Measurements from ENCODE around the gene NTNG1. TPM values are rescaled to one million over a fixed set of nuclear protein-coding genes. Genes with fewer than 3 reads are reported as not detected.

Gene NTNG1
- total RNA-seq, 6 donors from 2014 or later = 1.5 to 11.5 (median 6.8) TPM

DNA sequence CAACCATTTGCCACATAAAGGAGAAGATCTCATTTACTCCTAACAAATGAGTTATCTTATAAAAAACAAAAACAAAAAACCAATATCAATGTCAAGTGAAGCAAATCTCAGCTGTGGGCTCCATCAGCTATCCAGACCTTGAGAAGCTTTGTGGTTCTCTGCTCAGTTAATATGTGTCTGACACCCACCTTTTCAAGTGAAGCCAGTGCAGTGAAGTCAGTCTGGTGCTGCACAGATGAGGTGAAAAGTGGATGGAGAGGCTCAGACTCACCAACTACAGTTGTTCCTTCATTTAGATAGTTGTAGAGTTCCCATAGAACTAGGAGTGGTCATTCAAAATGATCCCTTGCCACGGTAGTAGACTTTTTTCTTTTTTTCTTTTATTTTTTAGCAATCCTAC lies 106.8 kb downstream of the NTNG1 start:
- Histone ChIP-seq H3K4me3 (no peak overlapping the region), H3K36me3 (no peaks in the 10 kb centered on the region), H3K4me1 (no peaks in the 10 kb centered on the region), H3K27me3 (no peaks in the 10 kb centered on the region), H3K27ac (no peak overlapping the region), H3K9me3 (no peaks in the 10 kb centered on the region)
- WGBS, 2 donors = 83 to 93% methylated on average over 1 of the region's 1 CpG
- no peak for ATAC-seq (ENCODE audit: low FRiP score in 2 of 2)
- TF ChIP-seq, protein P1, sequence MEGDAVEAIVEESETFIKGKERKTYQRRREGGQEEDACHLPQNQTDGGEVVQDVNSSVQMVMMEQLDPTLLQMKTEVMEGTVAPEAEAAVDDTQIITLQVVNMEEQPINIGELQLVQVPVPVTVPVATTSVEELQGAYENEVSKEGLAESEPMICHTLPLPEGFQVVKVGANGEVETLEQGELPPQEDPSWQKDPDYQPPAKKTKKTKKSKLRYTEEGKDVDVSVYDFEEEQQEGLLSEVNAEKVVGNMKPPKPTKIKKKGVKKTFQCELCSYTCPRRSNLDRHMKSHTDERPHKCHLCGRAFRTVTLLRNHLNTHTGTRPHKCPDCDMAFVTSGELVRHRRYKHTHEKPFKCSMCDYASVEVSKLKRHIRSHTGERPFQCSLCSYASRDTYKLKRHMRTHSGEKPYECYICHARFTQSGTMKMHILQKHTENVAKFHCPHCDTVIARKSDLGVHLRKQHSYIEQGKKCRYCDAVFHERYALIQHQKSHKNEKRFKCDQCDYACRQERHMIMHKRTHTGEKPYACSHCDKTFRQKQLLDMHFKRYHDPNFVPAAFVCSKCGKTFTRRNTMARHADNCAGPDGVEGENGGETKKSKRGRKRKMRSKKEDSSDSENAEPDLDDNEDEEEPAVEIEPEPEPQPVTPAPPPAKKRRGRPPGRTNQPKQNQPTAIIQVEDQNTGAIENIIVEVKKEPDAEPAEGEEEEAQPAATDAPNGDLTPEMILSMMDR (IDR thresholded peaks at IDR 0.05) = no peak
- TF ChIP-seq POLR2A (IDR thresholded peaks at IDR 0.05) = no peak
- no peak for TF ChIP-seq POLR2AphosphoS5 (IDR thresholded peaks at IDR 0.05)
- no peak for TF ChIP-seq EP300 (IDR thresholded peaks at IDR 0.05)
- DNase-seq = no peak

DNA sequence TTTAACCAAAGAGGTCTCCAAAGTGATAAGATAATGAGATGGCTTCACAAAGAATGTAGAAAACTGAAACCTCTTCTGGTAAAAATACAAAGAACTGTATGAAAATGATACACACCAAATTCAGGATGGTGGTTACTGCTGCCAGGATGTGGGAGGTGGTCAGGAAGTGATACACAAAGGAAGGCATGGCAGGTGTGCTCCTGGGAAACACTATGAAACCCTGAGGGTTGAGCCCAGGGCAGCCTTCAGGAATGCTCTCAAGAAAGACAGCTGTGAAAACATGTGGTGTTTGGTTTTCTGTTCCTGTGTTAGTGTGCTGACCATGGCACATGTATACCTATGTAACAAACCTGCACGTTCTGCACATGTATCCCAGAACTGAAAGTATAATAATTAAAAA lies 109.3 kb downstream of the NTNG1 start:
- Histone ChIP-seq H3K27ac (no peak overlapping the region), H3K9me3 (no peaks in the 10 kb centered on the region), H3K36me3 (no peaks in the 10 kb centered on the region), H3K4me3 (no peak overlapping the region), H3K4me1 (no peaks in the 10 kb centered on the region), H3K27me3 (no peaks in the 10 kb centered on the region)
- 27 to 55% methylated on average over 1 of the region's 1 CpG for WGBS, 2 donors
- no peak for DNase-seq
- no peak for ATAC-seq (ENCODE audit: low FRiP score in 2 of 2)
- TF ChIP-seq POLR2A (IDR thresholded peaks at IDR 0.05) = no peak
- TF ChIP-seq, protein P1 (IDR thresholded peaks at IDR 0.05) = no peak
- no peak for TF ChIP-seq EP300 (IDR thresholded peaks at IDR 0.05)
- TF ChIP-seq POLR2AphosphoS5 (IDR thresholded peaks at IDR 0.05) = no peak

DNA sequence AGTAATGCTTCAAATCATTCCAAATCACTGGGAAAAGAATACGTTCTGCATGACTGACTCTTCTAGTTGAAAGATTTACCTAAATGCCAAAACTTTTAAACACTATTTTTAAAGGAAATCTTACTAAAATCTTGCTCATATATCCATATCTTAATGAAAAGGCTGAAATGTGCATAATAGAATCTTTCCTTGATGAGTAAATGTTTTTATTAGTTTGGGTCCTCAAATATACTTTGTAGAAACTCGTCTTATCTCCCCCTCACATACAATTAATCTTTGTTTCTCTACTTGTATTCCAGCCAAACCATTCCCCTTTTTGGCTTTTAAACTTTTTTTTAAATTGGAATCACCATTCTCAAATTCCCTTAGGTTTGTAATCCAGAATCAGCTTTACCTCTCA lies 110.2 kb downstream of the NTNG1 start:
- ATAC-seq (ENCODE audit: low FRiP score in 2 of 2) = no peak
- DNase-seq = no peak
- WGBS, 2 donors = 74 to 77% methylated on average over 2 of the region's 2 CpGs
- Histone ChIP-seq H3K27ac (no peak overlapping the region), H3K36me3 (no peaks in the 10 kb centered on the region), H3K4me3 (no peak overlapping the region), H3K9me3 (no peaks in the 10 kb centered on the region), H3K27me3 (no peaks in the 10 kb centered on the region), H3K4me1 (no peaks in the 10 kb centered on the region)
- TF ChIP-seq POLR2A (IDR thresholded peaks at IDR 0.05) = no peak

DNA sequence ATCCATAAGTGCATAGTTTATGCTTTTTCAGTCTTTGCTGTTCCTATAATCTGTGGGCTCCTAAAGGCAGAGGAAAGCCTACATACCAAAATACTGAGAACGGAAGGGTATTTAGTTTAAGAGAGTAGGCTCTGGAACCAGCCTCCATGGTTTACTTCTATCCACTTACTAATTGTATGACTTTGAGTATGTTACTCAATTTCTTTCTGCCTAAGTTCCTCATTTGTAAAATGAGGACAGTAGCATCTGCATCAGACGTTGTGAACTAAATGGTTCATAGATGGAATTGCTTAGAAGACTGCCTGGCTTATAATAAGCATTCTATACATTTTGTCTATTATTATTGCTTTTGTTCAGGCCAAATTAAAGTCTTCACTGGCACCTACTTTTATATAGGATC lies 111.0 kb downstream of the NTNG1 start:
- Histone ChIP-seq H3K36me3 (no peaks in the 10 kb centered on the region), H3K27me3 (no peaks in the 10 kb centered on the region), H3K27ac (no peak overlapping the region), H3K9me3 (no peaks in the 10 kb centered on the region), H3K4me3 (no peak overlapping the region), H3K4me1 (no peaks in the 10 kb centered on the region)
- DNase-seq (no peak), ATAC-seq (ENCODE audit: low FRiP score in 2 of 2) (no peak)
- 76 to 83% methylated on average over 2 of the region's 2 CpGs for WGBS, 2 donors
- no peak for TF ChIP-seq POLR2AphosphoS5 (IDR thresholded peaks at IDR 0.05)

DNA sequence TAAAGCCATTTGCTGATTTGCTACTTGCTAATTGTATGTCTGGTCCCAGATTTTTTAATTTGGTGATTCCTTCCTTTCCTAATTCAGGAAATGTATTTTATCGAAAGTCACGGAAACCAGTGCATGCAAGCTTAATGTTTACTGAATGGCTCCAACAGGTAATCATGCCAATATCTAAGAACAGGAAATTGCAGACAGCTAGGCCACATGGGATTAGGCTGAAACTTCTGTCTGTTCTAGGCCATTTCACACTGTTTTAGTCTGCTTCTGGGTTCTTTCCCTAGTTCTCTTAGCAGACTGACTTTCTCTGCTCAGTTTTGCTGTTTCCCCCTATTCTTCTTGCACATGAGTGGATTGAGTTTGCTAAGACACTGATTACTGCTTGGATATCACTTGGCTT lies 111.4 kb downstream of the NTNG1 start:
- ATAC-seq (ENCODE audit: low FRiP score in 2 of 2) (no peak), DNase-seq (no peak)
- Histone ChIP-seq H3K9me3 (no peaks in the 10 kb centered on the region), H3K4me1 (no peaks in the 10 kb centered on the region), H3K36me3 (no peaks in the 10 kb centered on the region), H3K27ac (no peak overlapping the region), H3K4me3 (no peak overlapping the region), H3K27me3 (no peaks in the 10 kb centered on the region)
- TF ChIP-seq POLR2A (IDR thresholded peaks at IDR 0.05) = no peak
- TF ChIP-seq POLR2AphosphoS5 (IDR thresholded peaks at IDR 0.05) = no peak
- TF ChIP-seq, protein P1 (IDR thresholded peaks at IDR 0.05) = no peak
- no peak for TF ChIP-seq EP300 (IDR thresholded peaks at IDR 0.05)
- WGBS, 2 donors = 74 to 82% methylated on average over 2 of the region's 2 CpGs

DNA sequence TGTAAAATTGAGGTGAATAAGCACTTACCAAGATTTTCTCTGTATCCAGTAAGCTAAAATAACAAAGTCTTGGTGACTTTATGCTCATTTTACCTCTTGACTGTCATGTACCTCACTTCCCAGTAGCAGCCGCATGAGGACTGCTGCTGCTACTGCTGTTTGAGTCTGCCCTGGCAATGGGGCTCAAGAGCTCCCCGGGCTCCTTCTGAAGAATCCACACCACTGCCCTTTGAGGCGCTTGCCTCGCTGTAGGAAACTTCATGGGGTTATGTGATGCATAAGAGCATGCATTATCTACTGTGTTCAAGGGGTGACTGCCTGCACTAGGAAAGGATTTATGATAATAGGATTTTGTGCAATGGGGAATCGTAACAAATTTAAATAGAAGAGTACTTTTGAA lies 113.5 kb downstream of the NTNG1 start:
- no peak for DNase-seq
- no peaks in the 10 kb centered on the region for H3K36me3 ChIP-seq
- 90% methylated on average over 5 of the region's 5 CpGs for WGBS, 2 donors
- H3K4me1 ChIP-seq = no peaks in the 10 kb centered on the region
- no peak for ATAC-seq (ENCODE audit: low FRiP score in 2 of 2)
- H3K27me3 ChIP-seq = no peaks in the 10 kb centered on the region
- H3K9me3 ChIP-seq = no peaks in the 10 kb centered on the region
- H3K27ac ChIP-seq = no peak overlapping the region
- TF ChIP-seq POLR2AphosphoS5 (IDR thresholded peaks at IDR 0.05) = no peak
- TF ChIP-seq POLR2A (IDR thresholded peaks at IDR 0.05) = no peak
- TF ChIP-seq, protein P1 (IDR thresholded peaks at IDR 0.05) = no peak
- H3K4me3 ChIP-seq = no peak overlapping the region
